GM13977 (cell line): ENCODE data around the gene ZNF77.
"Not testable (repeated sequence)": the region's sequence is repeated elsewhere in the genome, so short reads cannot be mapped to it uniquely, and the experiment has no call there.

Source experiments
- DNase-seq: peaks from one replicate; pipeline ENCODE4 v3.0.0; 2012; ENCODE audit warnings: low spot score
- CTCF ChIP-seq: IDR thresholded peaks from 2 replicates; pipeline ENCODE4 v1.5.1; 2012; ENCODE audit warnings: mild to moderate bottlenecking, control low read depth; ENCODE audit not compliant: insufficient read depth; ENCODE audit errors: extremely low read depth, missing control alignments
- in situ Hi-C: fragments of 300-500 bp; cut with MboI; formaldehyde crosslinking; loops from one replicate; pipeline ENCODE4 v1.12.0; 2022; ENCODE audit warnings: low sequenced_read_pairs, low pct_unique_long_range_greater_than_20kb, mixed read lengths, inconsistent platforms; ENCODE audit not compliant: unreplicated experiment

ZNF77 gene

GRCh38 chr19:2902590-2903218, 42.1 kb downstream of the ZNF77 start:
- in situ Hi-C loops, result no loop called here
- no peak for DNase-seq
- TF ChIP-seq CTCF, result no peak

- in situ Hi-C loops, result no loop called here
- peak; percentile 99 for DNase-seq
- TF ChIP-seq CTCF, result no peak
Observed at GRCh38 chr19:2900296-2901252, 44.2 kb downstream of the ZNF77 start, which contains the start of gene ZNF57. Gene ZNF57 (plus strand): TSS chr19:2900928. CDS start chr19:2901046, 118 bp downstream.

GRCh38 chr19:2896694-2897093, 48.1 kb downstream of the ZNF77 start:
- TF ChIP-seq CTCF, result no peak
- no peak for DNase-seq
- in situ Hi-C loops, result no loop called here

- DNase-seq, in situ Hi-C loops: not testable (repeated sequence)
Observed at GRCh38 chr19:2890531-2890930, 54.2 kb downstream of the ZNF77 start.

- TF ChIP-seq CTCF, result no peak
- no peak for DNase-seq
- in situ Hi-C loops, result no loop called here
Observed at GRCh38 chr19:2888731-2889224, 56.0 kb downstream of the ZNF77 start.

GRCh38 chr19:2887391-2887914, 57.3 kb downstream of the ZNF77 start:
- TF ChIP-seq CTCF, result peak; percentile 63
- peak; percentile 81 for DNase-seq
- in situ Hi-C loops, result no loop called here
